Adrenal gland (tissue), 5 donors: Measurements from ENCODE around the gene PDIA5.

Source experiments
- CTCF ChIP-seq, 6 experiments: fragments of 450-650 bp in 4 of 6; fragments of 200-600 bp in 2 of 6; sonication (generic) in 1 of 6; IDR thresholded peaks; 1 replicate in 5 of 6; 2 replicates in 1 of 6; pipeline versions ENCODE4 v1.5.1 to v1.8.0; 2016 to 2021; ENCODE audit warnings: antibody characterized with exemption in 6 of 6, mild to moderate bottlenecking in 2 of 6, moderate library complexity in 1 of 6
- POLR2A ChIP-seq, 2 donors: fragments of 450-650 bp; IDR thresholded peaks; one replicate each; pipeline ENCODE4 v1.6.1; 2017; ENCODE audit warnings: antibody characterized with exemption in 2 of 2, mild to moderate bottlenecking in 2 of 2, moderate library complexity in 1 of 2
- donor health status: DM: no; HTN: no; CAD: no.

DNA sequence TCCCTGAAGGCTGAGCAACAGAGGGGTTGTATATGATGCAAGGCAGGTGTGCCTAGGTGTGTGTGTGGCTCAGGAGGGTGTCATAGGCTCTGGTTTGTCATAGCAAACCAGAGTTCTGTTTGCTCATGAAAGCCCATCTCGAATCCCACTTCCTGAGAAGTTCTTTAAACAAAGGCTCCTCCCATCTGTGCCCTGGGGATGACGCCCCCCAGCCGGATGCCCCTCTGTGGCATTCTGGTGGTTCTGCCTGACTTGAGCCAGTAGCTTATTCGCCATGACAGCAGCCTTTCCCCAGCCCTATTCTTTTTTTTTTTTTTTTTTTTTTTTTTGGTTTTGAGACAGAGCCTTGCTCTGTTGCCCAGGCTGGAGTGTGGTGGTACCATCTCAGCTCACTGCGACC is 45.4 kb downstream of the PDIA5 start:
- TF ChIP-seq CTCF (IDR thresholded peaks at IDR 0.05) (no peak), POLR2A (IDR thresholded peaks at IDR 0.05) (no peak)
